HepG2 (cell line): ENCODE measurements around the gene SLC25A45. TPM values are rescaled to one million over a fixed set of nuclear protein-coding genes. Genes with fewer than 3 reads are reported as not detected.

Experiments used
- CENPX ChIP-seq: sonication (generic); formaldehyde crosslinking; IDR thresholded peaks from 2 replicates; pipeline ENCODE4 v1.9.0; 2021; ENCODE audit warnings: mild to moderate bottlenecking, missing genetic modification reagents, moderate library complexity
- GABPB1 ChIP-seq: IDR thresholded peaks from 2 replicates; pipeline ENCODE4 v1.6.1; 2016; ENCODE audit warnings: mild to moderate bottlenecking, missing genetic modification reagents, moderate library complexity, missing compliant biosample characterization
- GATAD2A ChIP-seq: IDR thresholded peaks from 2 replicates; pipeline ENCODE4 v1.6.1; 2016
- HDAC2 ChIP-seq: sonication (generic); formaldehyde crosslinking; IDR thresholded peaks from 2 replicates; pipeline ENCODE4 v1.4.0; 2020; ENCODE audit warnings: missing genetic modification reagents
- HIVEP1 ChIP-seq: sonication (generic); formaldehyde crosslinking; IDR thresholded peaks from 2 replicates; pipeline ENCODE4 v1.4.0; 2020; ENCODE audit warnings: mild to moderate bottlenecking, missing genetic modification reagents
- HNRNPLL ChIP-seq: fragments of 200-400 bp; formaldehyde crosslinking; IDR thresholded peaks from 2 replicates; pipeline ENCODE4 v1.6.1; 2017; ENCODE audit warnings: mild to moderate bottlenecking, low read depth, low read length; ENCODE audit not compliant: poor library complexity, severe bottlenecking
- HNRNPUL1 ChIP-seq: fragments of 200-400 bp; formaldehyde crosslinking; IDR thresholded peaks from 2 replicates; pipeline ENCODE4 v1.6.1; 2017; ENCODE audit warnings: low read depth, mild to moderate bottlenecking, low read length, moderate library complexity
- KDM5B ChIP-seq: sonication (generic); formaldehyde crosslinking; IDR thresholded peaks from 2 replicates; pipeline ENCODE4 v1.4.0; 2020; ENCODE audit warnings: missing genetic modification reagents, mild to moderate bottlenecking, borderline replicate concordance
- NONO ChIP-seq, 2 experiments: fragments of 450-650 bp in 1 of 2; sonication (generic) in 1 of 2; formaldehyde crosslinking in 1 of 2; IDR thresholded peaks in 1 of 2; conservative IDR thresholded peaks in 1 of 2; 2 replicates each; pipeline versions ENCODE4 v1.6.1 to v1.8.0; 2017 to 2022; ENCODE audit warnings: mild to moderate bottlenecking in 1 of 2, missing genetic modification reagents in 1 of 2, moderate library complexity in 1 of 2
- NRL ChIP-seq: sonication (generic); formaldehyde crosslinking; IDR thresholded peaks from 2 replicates; pipeline ENCODE4 v1.5.0; 2020; ENCODE audit warnings: missing genetic modification reagents, mild to moderate bottlenecking, moderate library complexity, borderline replicate concordance
- SOX5 ChIP-seq: IDR thresholded peaks from 2 replicates; pipeline ENCODE4 v1.6.1; 2016; ENCODE audit warnings: borderline replicate concordance
- SP5 ChIP-seq: IDR thresholded peaks from 2 replicates; pipeline ENCODE4 v1.6.1; 2016; ENCODE audit warnings: low read depth, borderline replicate concordance
- SSRP1 ChIP-seq: IDR thresholded peaks from 2 replicates; pipeline ENCODE4 v1.6.1; 2016; ENCODE audit warnings: control low read depth
- TEAD3 ChIP-seq: optimal IDR thresholded peaks from 2 replicates; pipeline ENCODE3; 2016; ENCODE audit warnings: borderline replicate concordance
- TFAP4 ChIP-seq: sonication (generic); IDR thresholded peaks from 2 replicates; pipeline ENCODE4 v1.6.1; 2016; ENCODE audit warnings: low read depth, borderline replicate concordance
- TSC22D2 ChIP-seq: sonication (generic); formaldehyde crosslinking; IDR thresholded peaks from 2 replicates; pipeline ENCODE4 v1.5.1; 2020; ENCODE audit warnings: missing genetic modification reagents, mild to moderate bottlenecking, borderline replicate concordance
- ZFP37 ChIP-seq: sonication (generic); formaldehyde crosslinking; IDR thresholded peaks from 2 replicates; pipeline ENCODE4 v1.4.0; 2020; ENCODE audit warnings: missing genetic modification reagents, borderline replicate concordance
- ZFX ChIP-seq: sonication (generic); formaldehyde crosslinking; IDR thresholded peaks from 2 replicates; pipeline ENCODE4 v1.4.0; 2020; ENCODE audit warnings: mild to moderate bottlenecking, low read depth, missing genetic modification reagents, moderate library complexity
- ZNF143 ChIP-seq: sonication (generic); formaldehyde crosslinking; IDR thresholded peaks from 2 replicates; pipeline ENCODE4 v1.4.0; 2020; ENCODE audit warnings: missing genetic modification reagents
- ZNF251 ChIP-seq: sonication (generic); formaldehyde crosslinking; IDR thresholded peaks from 2 replicates; pipeline ENCODE4 v1.9.0; 2021; ENCODE audit warnings: mild to moderate bottlenecking, missing genetic modification reagents
- ZNF253 ChIP-seq: sonication (generic); formaldehyde crosslinking; IDR thresholded peaks from 2 replicates; pipeline ENCODE4 v1.8.0; 2022; ENCODE audit warnings: mild to moderate bottlenecking, missing genetic modification reagents, borderline replicate concordance
- ZNF761 ChIP-seq: sonication (generic); formaldehyde crosslinking; conservative IDR thresholded peaks from 2 replicates; pipeline ENCODE4 v1.4.0; 2020; ENCODE audit warnings: mild to moderate bottlenecking, missing genetic modification reagents
- ZNF790 ChIP-seq: sonication (generic); formaldehyde crosslinking; IDR thresholded peaks from 2 replicates; pipeline ENCODE4 v1.8.0; 2022; ENCODE audit warnings: missing genetic modification reagents, mild to moderate bottlenecking, borderline replicate concordance
- polyA plus RNA-seq, 8 experiments: library from polyadenylated mRNA; depleted of rRNA in 3 of 8; stranded (reverse) in 7 of 8; unstranded in 1 of 8; fragments of >200 nt; fragmentation: Illumina TruSeq in 4 of 8; extraction: Trizol in 4 of 8; gene quantifications; 2 replicates each; pipeline versions ENCODE4 v1.2.1 to v1.2.3, GENCODE V29; 2011 to 2016; ENCODE audit warnings: low read depth in 4 of 8, missing spikeins in 1 of 8, mixed read lengths in 1 of 8; ENCODE audit not compliant: insufficient read depth in 1 of 8
- total RNA-seq, 5 experiments: library from RNA; depleted of rRNA; stranded (reverse); fragments of >200 nt; fragmentation: Illumina TruSeq; extraction: Trizol; gene quantifications; 2 replicates each; pipeline ENCODE4 v1.2.3, GENCODE V29; 2016; ENCODE audit warnings: low read depth in 1 of 5
- TF ChIP-seq, protein P1 (sequence below): sonication (generic); formaldehyde crosslinking; IDR thresholded peaks from 2 replicates; pipeline ENCODE4 v1.4.0; 2020; ENCODE audit warnings: missing genetic modification reagents
- TF ChIP-seq, protein P2 (sequence below): IDR thresholded peaks from 2 replicates; pipeline ENCODE4 v1.6.1; 2018; ENCODE audit warnings: missing genetic modification reagents, mild to moderate bottlenecking, missing compliant biosample characterization

Gene SLC25A45
- total and polyA plus RNA-seq, 2 of the 13 experiments (the other 11 are each of a cell fraction or from before 2014, with no cell fraction given), result 1.2 to 3.4 TPM

- TF ChIP-seq NONO (IDR thresholded peaks at IDR 0.05) (no peak), NONO (CRISPR knock-in tag; conservative IDR thresholded peaks at IDR 0.05) (peak; percentile 70; the same call in 1 of the 2 replicates), ZNF253 (CRISPR knock-in tag) (no peak), TEAD3 (CRISPR knock-in tag) (peak; percentile 49), HIVEP1 (CRISPR knock-in tag) (peak; percentile 63), ZNF761 (CRISPR knock-in tag) (no peak), GABPB1 (CRISPR knock-in tag) (peak; percentile 74), ZNF790 (no peak), SP5 (CRISPR knock-in tag) (peak; percentile 56; the same call in 1 of the 2 replicates), CENPX (CRISPR knock-in tag) (no peak), ZNF143 (no peak; the same call in 1 of the 2 replicates), GATAD2A (peak; percentile 66; the same call in 1 of the 2 replicates), HDAC2 (CRISPR knock-in tag) (peak; percentile 73; the same call in 1 of the 2 replicates), SOX5 (CRISPR knock-in tag) (peak; percentile 49; the same call in 1 of the 2 replicates), HNRNPLL (peak; percentile 60), ZNF251 (no peak), TSC22D2 (no peak), HNRNPUL1 (no peak), KDM5B (CRISPR knock-in tag) (peak; percentile 15; the same call in 1 of the 2 replicates), ZFP37 (CRISPR knock-in tag) (0 out of 2 replicates have a peak, but pooled peaks have one; percentile 39), TFAP4 (peak; percentile 49; the same call in 1 of the 2 replicates), ZFX (CRISPR knock-in tag) (peak; percentile 47; the same call in 1 of the 2 replicates), SSRP1 (no peak), NRL (CRISPR knock-in tag) (no peak)
- TF ChIP-seq, protein P1, sequence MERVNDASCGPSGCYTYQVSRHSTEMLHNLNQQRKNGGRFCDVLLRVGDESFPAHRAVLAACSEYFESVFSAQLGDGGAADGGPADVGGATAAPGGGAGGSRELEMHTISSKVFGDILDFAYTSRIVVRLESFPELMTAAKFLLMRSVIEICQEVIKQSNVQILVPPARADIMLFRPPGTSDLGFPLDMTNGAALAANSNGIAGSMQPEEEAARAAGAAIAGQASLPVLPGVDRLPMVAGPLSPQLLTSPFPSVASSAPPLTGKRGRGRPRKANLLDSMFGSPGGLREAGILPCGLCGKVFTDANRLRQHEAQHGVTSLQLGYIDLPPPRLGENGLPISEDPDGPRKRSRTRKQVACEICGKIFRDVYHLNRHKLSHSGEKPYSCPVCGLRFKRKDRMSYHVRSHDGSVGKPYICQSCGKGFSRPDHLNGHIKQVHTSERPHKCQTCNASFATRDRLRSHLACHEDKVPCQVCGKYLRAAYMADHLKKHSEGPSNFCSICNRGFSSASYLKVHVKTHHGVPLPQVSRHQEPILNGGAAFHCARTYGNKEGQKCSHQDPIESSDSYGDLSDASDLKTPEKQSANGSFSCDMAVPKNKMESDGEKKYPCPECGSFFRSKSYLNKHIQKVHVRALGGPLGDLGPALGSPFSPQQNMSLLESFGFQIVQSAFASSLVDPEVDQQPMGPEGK (CRISPR knock-in tag), result peak; percentile 81
- TF ChIP-seq, protein P2, sequence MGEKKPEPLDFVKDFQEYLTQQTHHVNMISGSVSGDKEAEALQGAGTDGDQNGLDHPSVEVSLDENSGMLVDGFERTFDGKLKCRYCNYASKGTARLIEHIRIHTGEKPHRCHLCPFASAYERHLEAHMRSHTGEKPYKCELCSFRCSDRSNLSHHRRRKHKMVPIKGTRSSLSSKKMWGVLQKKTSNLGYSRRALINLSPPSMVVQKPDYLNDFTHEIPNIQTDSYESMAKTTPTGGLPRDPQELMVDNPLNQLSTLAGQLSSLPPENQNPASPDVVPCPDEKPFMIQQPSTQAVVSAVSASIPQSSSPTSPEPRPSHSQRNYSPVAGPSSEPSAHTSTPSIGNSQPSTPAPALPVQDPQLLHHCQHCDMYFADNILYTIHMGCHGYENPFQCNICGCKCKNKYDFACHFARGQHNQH (CRISPR knock-in tag), result peak; percentile 62
Observed at GRCh38 chr11:65416341-65416824, 33.9 kb upstream of the SLC25A45 start (continued).
